Measurements from ENCODE around the gene RBL1.

- TF ChIP-seq, protein P1, sequence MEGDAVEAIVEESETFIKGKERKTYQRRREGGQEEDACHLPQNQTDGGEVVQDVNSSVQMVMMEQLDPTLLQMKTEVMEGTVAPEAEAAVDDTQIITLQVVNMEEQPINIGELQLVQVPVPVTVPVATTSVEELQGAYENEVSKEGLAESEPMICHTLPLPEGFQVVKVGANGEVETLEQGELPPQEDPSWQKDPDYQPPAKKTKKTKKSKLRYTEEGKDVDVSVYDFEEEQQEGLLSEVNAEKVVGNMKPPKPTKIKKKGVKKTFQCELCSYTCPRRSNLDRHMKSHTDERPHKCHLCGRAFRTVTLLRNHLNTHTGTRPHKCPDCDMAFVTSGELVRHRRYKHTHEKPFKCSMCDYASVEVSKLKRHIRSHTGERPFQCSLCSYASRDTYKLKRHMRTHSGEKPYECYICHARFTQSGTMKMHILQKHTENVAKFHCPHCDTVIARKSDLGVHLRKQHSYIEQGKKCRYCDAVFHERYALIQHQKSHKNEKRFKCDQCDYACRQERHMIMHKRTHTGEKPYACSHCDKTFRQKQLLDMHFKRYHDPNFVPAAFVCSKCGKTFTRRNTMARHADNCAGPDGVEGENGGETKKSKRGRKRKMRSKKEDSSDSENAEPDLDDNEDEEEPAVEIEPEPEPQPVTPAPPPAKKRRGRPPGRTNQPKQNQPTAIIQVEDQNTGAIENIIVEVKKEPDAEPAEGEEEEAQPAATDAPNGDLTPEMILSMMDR (IDR thresholded peaks at IDR 0.05), result no peak
- TF ChIP-seq POLR2A (IDR thresholded peaks at IDR 0.05), result no peak
Measured at GRCh38 chr20:36974660-36975059, 121.1 kb downstream of the RBL1 start.
